ENCODE results near the gene NR2F2.

Gene NR2F2

DNA sequence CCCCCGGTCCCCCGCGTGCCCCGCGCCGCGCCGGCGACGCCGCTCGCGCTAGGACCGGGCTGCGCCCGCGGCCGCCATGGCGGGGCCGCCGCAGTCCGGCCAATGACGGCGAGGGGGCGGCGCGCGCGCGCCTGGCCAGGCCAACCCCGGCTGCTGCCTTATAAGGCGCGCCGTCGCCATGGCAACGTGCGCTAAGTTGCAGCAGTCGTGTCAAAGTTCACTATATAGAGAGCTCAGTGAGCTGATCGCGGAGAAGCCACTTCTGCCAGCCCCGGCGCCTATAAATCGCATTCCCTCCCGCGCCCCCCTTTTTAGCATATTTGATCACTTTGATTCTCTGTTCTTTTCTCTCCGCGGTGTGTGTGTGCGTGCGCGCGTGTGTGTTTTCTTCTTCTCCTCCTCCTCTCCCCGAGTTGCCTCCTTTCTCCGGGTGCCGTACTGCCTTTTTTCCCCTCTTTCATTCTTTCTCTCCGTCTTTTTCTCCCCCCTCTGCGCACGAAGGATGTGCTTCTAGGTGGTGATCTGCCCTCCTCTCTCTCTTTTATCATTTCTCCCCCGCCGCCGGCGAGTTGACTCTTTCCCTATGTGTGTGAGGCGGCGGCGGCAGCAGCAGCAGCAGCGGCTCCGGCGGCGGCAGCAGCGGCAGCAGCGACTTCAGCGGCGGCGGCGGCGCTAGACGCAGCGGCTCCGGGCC lies at the start of gene NR2F2:
Gene NR2F2 (plus strand): TSS at position 251 of the 694 bp plus-strand sequence. CDS start 1,406 bp downstream, outside the sequence.
- peak; percentile 33 for DNase-seq

DNA sequence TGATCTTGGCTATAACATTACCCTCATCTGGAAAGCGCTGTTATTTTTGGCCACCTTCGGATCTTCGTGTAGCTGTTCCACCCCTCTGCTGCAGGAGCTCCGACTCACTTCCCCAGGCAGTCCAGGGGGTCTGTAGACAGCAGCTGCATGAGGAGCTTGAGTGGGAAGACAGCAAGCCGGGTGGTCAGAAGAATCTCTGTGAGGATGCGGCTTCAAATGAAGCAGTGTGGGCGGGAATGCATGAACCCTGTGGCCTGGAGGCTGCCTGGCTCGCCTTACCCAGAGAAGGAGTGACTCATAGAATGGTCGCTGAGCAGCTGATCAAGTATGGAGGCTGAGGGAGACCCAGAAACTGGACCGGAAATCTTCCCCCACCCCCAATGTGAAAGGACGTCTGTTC lies 45.2 kb upstream of the NR2F2 start:
- no peak for DNase-seq

DNA sequence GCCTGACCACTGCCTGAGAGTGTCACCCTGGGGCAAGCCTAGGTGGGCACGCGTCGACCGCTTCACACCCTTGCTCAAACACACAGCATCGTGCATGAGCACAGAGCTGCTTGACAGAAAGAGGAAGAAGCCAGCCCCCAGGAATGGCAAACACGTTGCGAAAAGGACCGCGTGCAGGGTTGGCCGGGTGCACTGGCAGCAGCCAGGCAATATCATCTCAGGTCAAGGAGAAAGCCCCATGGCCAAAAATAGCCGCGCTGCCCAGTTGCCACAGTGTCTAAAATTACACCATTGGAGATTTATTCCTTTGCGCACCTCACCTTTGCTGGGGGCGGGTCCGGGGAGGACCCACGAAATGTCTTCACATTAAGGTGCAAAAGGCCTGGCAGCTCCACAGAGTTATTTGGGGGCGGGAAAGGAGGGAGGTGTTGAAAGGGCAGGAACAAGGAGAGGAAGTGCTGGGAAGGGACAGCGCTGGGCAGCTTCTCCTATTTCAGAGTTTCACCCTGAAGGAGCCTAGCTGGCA lies 44.7 kb upstream of the NR2F2 start:
- DNase-seq: no peak

DNA sequence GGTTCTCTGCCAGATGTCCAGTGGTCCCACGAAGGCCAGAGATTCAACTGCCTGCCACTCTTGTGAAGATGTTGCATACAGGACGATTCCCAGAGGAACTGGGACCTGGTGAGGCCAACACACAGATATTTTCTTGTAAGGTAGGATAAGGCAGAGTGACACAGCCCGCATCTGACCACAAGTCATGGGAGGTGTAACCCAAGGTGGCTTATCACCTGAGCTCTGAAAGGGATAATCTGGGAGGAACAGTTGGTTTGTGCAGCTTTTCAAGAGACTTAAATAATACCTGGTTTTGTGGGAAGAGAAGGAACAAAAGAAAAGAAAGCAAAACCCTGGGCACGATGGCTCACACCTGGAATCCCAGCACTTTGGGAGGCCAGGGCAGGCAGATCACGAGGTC lies 39.8 kb upstream of the NR2F2 start:
- DNase-seq: no peak

DNA sequence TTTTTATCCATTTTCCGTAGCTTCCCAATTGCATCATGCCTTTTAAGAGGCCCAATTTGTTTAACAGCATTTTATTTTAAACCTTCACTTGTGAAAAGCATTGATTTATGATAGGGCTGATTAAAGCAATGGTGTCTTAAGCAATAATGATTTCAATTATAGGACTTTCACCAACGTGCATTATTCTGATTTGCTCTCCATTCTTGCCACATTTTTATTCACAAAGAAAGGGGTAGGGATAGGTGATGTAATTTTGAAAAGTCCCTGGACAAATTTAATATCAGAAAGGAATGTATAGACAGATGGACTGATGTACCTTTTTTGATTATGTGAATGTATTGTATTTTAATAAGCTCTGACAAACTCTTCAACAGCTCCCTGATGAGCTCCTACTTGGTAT lies 37.9 kb upstream of the NR2F2 start:
- no peak for DNase-seq

DNA sequence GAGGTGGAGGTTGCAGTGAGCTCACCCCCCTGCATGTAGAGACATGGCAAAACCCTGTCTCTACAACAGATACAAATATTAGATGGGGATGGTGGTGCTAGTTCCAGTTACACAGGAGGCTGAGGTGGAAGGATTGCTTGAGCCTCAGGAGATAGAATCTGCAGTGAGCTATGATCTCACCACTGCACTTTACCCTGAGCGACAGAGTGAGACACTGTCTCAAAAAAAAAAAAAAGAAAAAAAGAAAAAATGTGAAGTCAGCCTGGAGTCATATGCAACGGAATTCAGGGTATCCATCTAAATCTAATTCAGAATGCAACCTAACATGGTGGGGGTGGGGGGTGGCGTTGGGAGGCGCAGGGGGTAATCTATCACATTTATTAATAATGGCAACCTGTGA lies 37.1 kb upstream of the NR2F2 start:
- DNase-seq: no peak

DNA sequence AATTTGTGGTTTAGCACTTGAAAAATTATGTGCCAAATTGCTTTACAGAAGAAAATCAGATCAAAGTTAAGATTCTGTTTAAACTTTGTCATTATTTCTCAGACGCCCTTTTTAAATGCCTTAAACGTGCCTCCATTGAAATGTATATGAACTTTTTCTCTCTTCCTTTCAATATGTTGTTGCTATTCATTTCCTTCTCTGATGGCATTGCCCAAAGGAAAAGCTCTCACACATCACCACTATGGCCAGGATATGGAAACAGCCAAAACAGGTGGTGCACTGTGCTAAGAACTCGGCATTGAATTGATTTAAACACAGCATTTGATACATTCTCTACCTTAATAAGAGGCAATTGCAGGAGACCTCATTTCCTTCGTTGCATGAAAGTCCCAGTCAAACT lies 35.7 kb upstream of the NR2F2 start:
- no peak for DNase-seq

DNA sequence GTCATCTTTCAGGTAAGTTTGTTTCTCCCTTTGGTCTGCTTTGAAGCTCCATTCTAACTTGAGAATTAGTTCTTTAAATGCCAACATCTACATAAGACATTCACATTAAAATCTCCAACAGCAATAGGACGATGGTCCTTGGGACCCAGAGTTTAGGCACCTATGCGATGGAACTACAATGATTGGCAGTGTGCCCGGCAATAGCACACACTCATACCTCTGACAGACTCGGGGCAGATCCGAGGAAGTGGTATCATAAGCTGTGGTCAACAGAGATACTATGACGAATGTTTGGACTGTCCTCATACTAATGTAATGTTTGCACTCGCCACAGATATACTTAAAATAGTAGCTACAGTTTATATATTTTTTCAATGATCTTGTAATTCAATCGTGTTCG lies 34.2 kb upstream of the NR2F2 start:
- no peak for DNase-seq

DNA sequence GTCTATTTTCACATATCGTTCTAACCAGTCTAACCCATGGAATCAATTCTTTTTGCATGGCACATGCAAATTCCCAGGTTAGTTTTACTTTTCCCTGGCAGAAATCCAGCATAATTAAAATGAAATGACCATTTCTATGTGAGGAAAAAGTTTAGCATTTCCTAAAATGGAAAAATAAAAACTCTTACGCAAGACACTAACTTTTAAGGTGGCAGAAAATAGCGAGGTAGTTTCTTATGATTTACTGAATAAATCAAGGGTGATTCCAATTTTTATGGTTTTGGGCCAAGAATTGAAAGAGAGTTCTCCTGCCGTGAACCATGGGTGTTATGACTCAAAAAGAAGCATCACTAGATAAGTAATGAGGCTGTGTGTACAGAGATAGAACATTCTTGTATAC lies 32.7 kb upstream of the NR2F2 start:
- DNase-seq: no peak

DNA sequence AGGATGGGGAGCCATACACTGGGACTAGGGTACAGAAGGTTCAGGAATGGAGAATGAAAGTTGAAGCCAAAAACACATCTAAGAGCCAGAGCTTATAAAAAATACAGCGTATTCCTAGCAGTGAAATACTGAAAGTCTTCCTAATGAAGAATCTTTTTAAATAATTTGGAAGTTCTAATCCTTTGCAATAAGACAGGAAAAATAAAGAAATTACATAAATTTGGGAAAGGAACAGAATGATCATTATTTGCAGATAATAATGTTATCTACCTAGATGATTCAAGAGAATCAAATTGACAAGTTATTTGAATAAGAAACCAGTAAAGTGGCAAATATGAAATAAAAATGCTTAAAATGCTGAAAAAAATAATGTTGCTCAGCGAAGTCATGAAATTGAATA lies 32.3 kb upstream of the NR2F2 start:
- DNase-seq: no peak

DNA sequence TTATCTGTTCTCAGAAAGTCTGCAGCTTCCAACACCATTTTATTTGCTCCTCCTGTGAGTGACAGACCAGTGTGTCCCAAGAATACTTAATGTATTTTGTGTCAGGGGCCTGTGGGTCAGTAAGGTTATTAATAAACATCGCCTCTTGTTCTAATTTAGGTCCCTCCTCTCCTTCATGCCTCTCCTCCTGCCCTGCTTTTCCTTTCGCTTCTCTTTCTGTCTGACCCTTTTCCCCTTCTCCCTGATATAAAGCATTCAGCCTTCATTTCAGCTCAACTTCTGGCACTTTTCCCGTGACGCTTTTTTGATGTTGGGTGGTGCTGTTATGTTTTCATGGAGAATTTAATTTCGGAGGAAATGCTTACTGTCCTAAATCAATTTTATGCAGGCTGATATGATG lies 29.7 kb upstream of the NR2F2 start:
- DNase-seq: no peak

DNA sequence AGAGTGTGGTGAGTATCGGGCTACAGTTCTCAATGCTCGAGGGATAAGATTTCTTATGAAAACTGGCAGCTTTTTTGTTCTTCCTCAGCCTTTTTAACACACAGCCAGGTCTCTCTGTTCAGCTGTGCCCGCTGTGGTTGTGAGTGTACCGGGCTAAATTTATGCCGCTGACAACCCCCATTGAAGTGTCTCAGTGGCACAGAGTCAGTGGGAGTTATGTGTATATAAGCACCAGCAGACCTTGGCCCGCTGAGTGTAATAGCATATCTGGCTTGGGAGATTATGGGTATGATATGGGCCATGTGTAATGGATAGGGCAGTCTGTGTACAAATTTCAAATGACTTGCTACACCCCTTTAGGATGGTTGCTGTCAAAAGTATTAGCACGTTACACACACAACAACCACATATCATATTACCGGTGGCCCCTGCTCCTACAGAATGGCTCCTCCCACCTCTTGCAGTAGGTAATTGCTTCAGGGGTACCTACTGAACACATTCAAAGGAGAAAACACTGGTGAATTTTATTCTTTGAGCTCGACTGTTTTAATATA lies 26.9 kb upstream of the NR2F2 start:
- no peak for DNase-seq

DNA sequence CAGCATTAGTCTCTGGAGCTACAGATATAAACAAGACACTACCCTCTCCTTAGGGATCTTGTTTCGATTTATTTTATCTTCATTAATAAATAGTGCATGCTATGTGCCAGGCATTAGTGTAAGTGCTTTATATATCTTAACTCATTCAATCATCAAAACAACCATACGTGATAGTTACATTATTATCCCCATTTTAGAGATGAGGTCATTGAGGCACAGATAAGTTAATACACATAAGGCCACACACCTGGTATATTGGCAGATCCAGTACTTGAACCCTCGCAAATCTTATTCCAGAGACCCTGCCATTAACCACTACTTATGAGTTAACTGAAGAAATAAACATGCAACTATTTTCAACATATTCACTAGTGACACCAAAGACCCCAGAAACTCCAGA lies 25.7 kb upstream of the NR2F2 start:
- DNase-seq: no peak

DNA sequence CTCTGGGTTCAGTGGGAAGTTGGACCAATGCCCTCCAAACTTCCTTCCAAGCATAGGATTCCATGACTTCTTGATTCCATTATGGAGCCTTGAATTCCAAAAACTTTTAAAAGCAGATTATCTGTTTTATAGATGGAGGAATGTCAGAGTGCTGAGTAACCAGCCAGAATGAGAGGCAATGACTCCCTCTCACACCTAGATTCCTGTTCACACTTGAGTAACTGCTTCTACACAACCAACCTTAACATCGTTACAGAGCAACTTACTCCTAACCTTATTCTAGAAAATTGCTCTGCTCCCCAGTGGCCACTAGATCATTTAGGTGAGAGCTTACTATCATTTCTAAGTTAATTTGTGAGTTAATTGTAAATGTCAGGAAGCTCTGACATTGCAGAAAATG lies 24.2 kb upstream of the NR2F2 start:
- no peak for DNase-seq

DNA sequence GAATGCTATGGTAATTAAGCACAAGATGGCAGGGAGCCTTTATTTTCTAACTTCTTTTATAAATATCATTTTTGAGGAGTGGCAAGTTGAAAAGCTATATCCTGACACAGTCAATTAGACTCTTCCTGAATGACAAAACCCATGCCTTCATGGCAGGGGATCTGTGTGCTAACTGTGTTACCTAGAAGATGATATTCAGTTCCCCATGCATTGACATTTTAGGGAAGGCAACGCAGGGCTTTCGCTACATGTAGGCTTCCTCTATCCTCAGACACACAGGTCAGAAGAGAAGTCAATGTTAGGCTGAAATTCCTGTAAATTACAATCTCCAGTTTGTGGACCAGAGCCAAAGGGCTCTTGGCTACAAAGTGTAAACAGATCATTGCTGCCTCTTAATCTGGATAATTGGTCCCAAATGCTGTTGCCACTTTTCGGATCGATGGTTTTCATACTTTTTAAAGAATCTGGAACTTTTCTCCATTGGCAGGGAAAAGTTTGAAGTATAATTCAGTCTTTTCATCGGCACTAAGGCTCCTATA lies 22.6 kb upstream of the NR2F2 start:
- DNase-seq: no peak

DNA sequence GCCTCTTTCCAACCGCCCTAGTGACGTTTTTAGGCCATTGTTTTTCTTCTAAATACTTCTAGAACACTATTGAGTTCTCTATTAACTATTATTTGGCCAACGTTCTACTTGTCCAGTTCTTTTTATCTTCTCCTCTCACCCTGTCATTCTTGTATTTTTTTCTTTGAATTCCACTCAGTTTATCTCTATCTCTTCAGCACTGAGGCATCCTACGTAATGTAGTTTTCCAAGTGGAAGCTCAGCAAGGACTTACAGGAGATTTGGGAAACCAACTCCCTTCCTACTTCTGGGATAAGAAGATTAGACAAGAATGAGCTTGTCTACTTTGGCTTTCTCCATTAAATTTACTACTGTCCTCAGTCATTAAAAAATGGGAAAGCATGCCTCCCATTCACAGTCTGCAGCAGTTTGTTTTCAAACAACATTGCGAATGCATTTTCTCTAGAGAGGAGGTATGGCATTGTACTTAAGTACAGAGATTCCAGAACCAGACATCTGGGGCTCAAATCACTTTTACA lies 21.3 kb upstream of the NR2F2 start:
- DNase-seq: no peak

DNA sequence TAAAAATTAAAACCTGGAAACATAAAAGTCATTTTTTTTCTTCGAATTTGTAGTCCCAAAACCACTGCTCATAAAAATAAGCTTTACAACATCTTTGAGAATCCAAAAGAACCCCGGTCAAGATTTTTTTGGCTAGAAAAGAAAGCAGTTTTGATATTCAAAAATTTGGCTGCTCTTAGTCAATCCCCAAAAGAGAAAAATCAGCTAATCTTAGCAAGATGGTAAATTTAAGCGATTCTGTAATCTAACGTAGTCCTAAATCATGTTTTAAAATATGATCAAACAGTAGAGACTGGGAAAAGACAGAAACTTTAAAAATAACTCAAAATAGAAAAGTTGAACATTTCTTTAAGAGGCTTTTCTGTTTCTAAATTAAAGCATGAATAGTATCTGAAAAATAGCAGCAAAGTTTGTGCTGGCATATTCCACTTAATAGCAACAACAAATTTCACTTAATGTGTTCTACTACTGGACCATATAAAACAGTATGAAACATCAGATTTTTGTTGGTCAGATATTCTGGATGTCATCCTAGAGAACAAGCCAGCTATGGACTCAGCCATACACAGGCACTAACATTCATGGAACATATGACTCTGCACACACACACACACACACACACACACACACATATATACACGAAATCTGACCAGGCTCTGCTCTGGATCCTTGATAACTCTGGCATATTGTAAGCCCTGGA lies 19.1 kb upstream of the NR2F2 start:
- no peak for DNase-seq

DNA sequence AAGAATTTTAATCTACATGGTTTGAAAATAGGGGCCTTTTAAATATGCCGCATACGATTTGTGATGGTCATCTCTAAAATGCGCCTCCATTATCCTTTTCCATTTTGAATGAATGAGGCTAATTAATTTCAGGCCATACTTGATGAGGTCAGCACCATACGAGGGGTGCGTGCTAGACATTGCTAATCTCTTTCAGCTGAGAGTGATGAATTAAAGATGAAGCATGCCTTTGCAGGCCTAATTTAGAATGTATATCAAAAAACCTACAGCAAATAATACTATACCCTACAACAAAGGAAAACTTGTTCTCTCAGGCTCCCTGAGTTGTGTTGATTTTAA lies 18.6 kb upstream of the NR2F2 start:
- no peak for DNase-seq

DNA sequence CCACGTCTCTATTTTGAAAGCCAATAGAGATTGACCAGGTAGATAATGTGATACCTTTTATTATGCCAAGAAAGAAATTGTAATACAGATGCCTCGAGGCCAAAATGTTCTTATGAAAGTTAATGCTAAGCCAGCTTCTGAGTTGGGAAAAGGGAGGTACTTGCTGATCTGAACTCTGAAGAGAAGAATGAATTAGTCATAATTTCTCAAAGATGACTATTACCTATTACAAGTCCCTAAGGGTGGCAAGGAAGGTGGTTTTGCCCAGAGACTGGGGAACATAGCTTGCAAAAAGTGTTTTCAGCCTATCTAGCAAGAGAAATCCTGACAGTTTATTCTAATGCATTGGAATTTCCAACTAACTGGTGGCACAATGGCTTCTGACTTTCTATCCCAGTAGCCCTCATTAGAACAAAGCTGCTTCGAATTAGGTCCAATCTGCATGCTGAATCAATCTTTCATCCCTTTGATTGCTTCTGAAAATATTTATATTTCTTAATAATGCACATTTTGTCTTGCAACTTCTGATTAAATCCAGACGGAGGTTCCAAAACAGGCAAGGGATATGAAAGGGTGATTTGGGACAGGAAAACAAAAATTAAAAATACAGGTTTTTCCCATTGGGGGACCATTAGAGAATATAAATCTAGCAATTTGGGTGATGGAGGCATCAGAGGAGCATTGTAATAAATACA lies 17.7 kb upstream of the NR2F2 start:
- DNase-seq: no peak

DNA sequence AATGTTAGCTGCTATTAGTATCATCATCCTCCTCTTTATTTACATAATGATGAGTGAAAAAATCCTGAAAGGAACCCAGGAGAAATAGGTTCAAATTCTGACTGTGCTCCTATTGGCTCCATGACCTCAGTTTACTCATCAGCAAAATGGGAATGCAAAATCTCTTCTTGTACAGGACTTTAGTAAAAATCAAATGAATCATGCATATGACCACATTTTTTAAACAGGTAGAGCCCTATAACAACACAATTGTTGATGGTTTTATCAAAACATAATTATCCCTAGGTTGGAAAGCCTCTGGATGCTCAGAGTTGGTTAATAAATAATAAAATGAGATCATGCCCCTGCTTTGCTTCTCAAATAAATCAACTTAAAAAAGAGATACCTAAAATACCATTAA lies 16.0 kb upstream of the NR2F2 start:
- no peak for DNase-seq

DNA sequence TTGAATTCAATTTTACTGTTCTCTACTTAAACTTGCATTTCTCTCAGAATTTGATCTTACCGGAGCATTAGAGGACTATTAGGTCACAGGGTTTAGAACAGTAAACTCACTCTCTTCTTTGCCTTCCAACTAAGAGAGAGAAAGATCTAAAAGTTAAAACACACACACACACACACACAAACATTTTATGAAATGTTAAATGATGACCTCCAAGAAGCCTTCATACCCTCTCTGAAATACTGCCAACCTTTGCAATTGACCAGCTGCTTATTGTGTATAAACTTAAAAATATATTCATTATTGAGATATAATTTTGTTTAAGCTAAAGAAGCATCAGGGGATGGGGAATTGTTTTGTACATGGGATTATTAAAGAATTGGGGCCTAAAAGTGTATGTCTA lies 15.5 kb upstream of the NR2F2 start:
- DNase-seq: no peak

DNA sequence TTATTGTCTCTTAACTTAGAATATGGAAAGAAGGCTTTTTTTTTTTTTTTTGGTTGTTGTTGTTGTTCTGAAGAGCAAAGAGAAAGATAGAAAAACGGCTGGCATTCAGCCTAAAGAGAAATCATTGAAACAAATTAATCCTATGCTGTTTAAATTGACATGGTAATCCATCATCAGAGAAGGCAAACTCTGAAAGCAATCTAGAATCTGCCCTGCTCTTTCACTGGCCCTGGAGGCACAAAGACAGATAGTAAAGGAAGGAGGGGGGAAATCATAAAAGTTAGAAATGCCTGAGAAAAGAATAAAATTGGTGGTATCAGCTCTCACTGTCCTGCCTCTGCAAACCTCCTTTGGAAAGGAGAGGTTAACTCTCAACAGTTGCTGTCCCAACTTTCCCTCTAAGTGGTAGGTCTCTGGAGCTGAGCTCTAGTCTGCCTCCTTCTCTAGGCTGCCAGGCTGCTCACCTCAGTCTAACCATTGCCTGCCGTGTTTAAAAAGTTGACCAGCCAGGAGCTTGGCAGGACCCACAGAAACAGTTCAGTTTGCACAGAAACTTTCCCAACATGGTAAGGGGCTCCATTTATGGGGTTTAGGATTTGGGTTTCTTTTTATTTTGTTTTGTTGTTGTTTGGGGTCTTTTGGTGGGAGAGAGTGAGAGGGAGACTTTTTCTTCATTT lies 13.4 kb upstream of the NR2F2 start:
- no peak for DNase-seq

DNA sequence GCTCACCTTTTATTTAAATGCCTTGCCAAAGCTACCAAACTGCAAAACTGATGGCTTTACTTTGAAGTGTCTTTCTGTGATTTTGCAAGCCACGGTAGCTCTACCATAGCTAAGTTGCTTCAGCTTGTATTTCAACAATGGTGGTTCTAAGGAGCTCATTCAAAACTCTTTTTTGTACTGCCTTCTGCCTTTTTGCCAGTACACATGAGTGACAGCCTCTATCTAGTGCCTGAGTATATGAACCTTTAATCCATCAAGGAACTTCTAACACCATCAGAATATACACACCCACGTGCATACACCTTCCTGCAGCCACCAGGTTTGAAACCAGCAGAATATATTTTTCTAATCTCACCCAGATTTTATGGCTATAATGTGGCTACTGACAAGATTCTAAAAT lies 10.4 kb upstream of the NR2F2 start:
- DNase-seq: no peak
